ENCODE data around the gene AGPS. TPM values are rescaled to one million over a fixed set of nuclear protein-coding genes. Genes with fewer than 3 reads are reported as not detected.

AGPS gene
- total and polyA plus RNA-seq, 8 donors = 25.0 to 50.2 (median 30.1) TPM

- no peak for TF ChIP-seq CTCF (IDR thresholded peaks at IDR 0.05)
- intact Hi-C loops (cut with DNase I) = no loop called here
- no peaks in the 10 kb centered on the region for H3K36me3 ChIP-seq
- ATAC-seq (no peak), DNase-seq (no peak)
- H3K27me3 ChIP-seq = no peaks in the 10 kb centered on the region
- no peak overlapping the region for H3K4me3 ChIP-seq
- H3K27ac ChIP-seq = no peak overlapping the region
- H3K4me1 ChIP-seq = no peaks in the 10 kb centered on the region
- H3K9me3 ChIP-seq = no peaks in the 10 kb centered on the region
Measured at GRCh38 chr2:177592945-177593344, 200.4 kb downstream of the AGPS start.

- intact Hi-C loops (cut with DNase I) = no loop called here
- no peak for ATAC-seq
- no peaks in the 10 kb centered on the region for H3K9me3 ChIP-seq
Measured at GRCh38 chr2:177593402-177593801, 200.8 kb downstream of the AGPS start.

More at GRCh38 chr2:177593402-177593801, 200.8 kb downstream of the AGPS start:
- no peak overlapping the region for H3K27ac ChIP-seq
- H3K4me3 ChIP-seq = no peak overlapping the region
- TF ChIP-seq CTCF (IDR thresholded peaks at IDR 0.05) = no peak
- no peaks in the 10 kb centered on the region for H3K4me1 ChIP-seq
- no peak for DNase-seq
- no peaks in the 10 kb centered on the region for H3K27me3 ChIP-seq
- H3K36me3 ChIP-seq = no peaks in the 10 kb centered on the region

Other genes starting within 250 kb of the AGPS start
- gene HNRNPA3, start 180.0 kb upstream of the AGPS start, total RNA-seq = 100 to 1,000 TPM; 151 to 180 TPM
- 100 to 1,000 TPM; 501 to 688 (median 592) TPM for gene HNRNPA3, start 180.0 kb upstream of the AGPS start, polyA plus RNA-seq (ENCODE audit: insufficient read length in 6 of 6)
- gene NFE2L2, start 128.0 kb upstream of the AGPS start, total RNA-seq = 100 to 1,000 TPM in 1 of 2 donors, 10 to 100 TPM in 1; 98.4 to 104 TPM
- gene NFE2L2, start 128.0 kb upstream of the AGPS start, polyA plus RNA-seq (ENCODE audit: insufficient read length in 6 of 6) = 10 to 100 TPM; 76.0 to 96.5 (median 82.3) TPM

Measured in left lung (tissue), 10 donors.